MM.1S (cell line): ENCODE data around the gene APC2.

Experiments
- EZH2 ChIP-seq: fragments of 300-600 bp; sonication (generic); optimal IDR thresholded peaks from 2 replicates; pipeline ENCODE3; 2017; ENCODE audit warnings: low read depth, mild to moderate bottlenecking, antibody characterized with exemption, low read length, mixed read lengths
- EZH2phosphoT487 ChIP-seq: fragments of 300-600 bp; sonication (generic); IDR thresholded peaks from 2 replicates; pipeline ENCODE4 v1.6.1; 2018; ENCODE audit warnings: antibody characterized with exemption, low read length
- TF ChIP-seq, protein P1 (sequence below): fragments of 300-600 bp; sonication (generic); IDR thresholded peaks from 2 replicates; pipeline ENCODE4 v1.5.1; 2016; ENCODE audit warnings: antibody characterized with exemption, low read length, mixed read lengths

DNA sequence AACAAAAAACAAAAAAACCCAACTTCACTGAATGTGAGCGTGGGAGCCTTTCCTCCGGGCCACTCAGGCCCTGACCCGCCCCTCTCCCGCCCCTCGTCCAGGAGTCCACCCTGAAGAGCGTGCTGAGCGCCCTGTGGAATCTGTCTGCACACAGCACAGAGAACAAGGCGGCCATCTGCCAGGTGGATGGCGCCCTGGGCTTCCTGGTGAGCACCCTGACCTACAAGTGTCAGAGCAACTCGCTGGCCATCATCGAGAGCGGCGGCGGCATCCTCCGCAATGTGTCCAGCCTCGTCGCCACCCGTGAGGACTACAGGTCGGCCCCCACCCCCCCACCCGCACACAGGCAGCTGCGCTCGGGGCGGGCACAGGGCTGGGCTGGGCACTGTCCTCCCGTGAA is 11.9 kb downstream of the APC2 start:
- TF ChIP-seq, protein P1, sequence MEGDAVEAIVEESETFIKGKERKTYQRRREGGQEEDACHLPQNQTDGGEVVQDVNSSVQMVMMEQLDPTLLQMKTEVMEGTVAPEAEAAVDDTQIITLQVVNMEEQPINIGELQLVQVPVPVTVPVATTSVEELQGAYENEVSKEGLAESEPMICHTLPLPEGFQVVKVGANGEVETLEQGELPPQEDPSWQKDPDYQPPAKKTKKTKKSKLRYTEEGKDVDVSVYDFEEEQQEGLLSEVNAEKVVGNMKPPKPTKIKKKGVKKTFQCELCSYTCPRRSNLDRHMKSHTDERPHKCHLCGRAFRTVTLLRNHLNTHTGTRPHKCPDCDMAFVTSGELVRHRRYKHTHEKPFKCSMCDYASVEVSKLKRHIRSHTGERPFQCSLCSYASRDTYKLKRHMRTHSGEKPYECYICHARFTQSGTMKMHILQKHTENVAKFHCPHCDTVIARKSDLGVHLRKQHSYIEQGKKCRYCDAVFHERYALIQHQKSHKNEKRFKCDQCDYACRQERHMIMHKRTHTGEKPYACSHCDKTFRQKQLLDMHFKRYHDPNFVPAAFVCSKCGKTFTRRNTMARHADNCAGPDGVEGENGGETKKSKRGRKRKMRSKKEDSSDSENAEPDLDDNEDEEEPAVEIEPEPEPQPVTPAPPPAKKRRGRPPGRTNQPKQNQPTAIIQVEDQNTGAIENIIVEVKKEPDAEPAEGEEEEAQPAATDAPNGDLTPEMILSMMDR, result no peak
- no peak for TF ChIP-seq EZH2
- TF ChIP-seq EZH2phosphoT487, result no peak
